Tibial nerve (tissue), 3 donors: Measurements from ENCODE around the gene FRMD4A.

Experiments used
- CTCF ChIP-seq, 5 experiments: fragments of 200-600 bp in 3 of 5; fragments of 450-650 bp in 2 of 5; sonication (generic) in 3 of 5; IDR thresholded peaks; one replicate each; pipeline ENCODE4 v1.5.1; 2016 to 2019; ENCODE audit warnings: antibody characterized with exemption in 5 of 5, mild to moderate bottlenecking in 3 of 5, moderate library complexity in 2 of 5
- POLR2A ChIP-seq, 2 donors: fragments of 450-650 bp; IDR thresholded peaks; one replicate each; pipeline ENCODE4 v1.6.1; 2017; ENCODE audit warnings: antibody characterized with exemption in 2 of 2, mild to moderate bottlenecking in 2 of 2, moderate library complexity in 2 of 2

GRCh38 chr10:13969118-13969791 lies 361.5 kb downstream of the FRMD4A start:
- TF ChIP-seq CTCF (IDR thresholded peaks at IDR 0.05) = no peak
- TF ChIP-seq POLR2A (IDR thresholded peaks at IDR 0.05) = no peak
